GM12878 (cell line): ENCODE data around the gene FANCC. TPM values are rescaled to one million over a fixed set of nuclear protein-coding genes. Genes with fewer than 3 reads are reported as not detected.

Source experiments
- ATAC-seq: fragments of 200-7000 bp; cut with Tn5 transposase; 3 replicates; pipeline ENCODE4 v1.9.1; 2020; ENCODE audit warnings: mild to moderate bottlenecking, moderate library complexity
- BruUV-seq: library from RNA; stranded (reverse); fragments of 400-500 nt; replicated peaks from 2 replicates; lab custom pipeline; 2021; lab: Mats Ljungman, UMichigan
- CTCF ChIA-PET: fragments of 300-600 bp; sonication (Branson Sonifier 250); formaldehyde crosslinking; extraction: SDS; loops from one replicate; lab custom pipeline; 2021; ENCODE audit warnings: inconsistent platforms; lab: Yijun Ruan, JAX
- POLR2A ChIA-PET: fragments of 350-600 bp; formaldehyde crosslinking; extraction: SDS; loops from one replicate; lab custom pipeline; 2021; ENCODE audit warnings: inconsistent platforms; lab: Charles Lee
- RAD21 ChIA-PET: fragments of 300-600 bp; sonication (Branson Sonifier 250); formaldehyde crosslinking; loops from one replicate; lab custom pipeline; 2023; ENCODE audit warnings: antibody characterized with exemption; ENCODE audit not compliant: unreplicated experiment; lab: Charles Lee
- SMC1A ChIA-PET: fragments of 300-600 bp; sonication (Branson Sonifier 250); formaldehyde crosslinking; loops from one replicate; lab custom pipeline; 2023; ENCODE audit not compliant: unreplicated experiment, uncharacterized antibody; lab: Charles Lee
- DNase-seq: peaks from one replicate; pipeline ENCODE4 v3.0.0-alpha.2; 2011; ENCODE audit warnings: low read depth, low spot score
- FAIRE-seq: peaks from 3 replicates; lab custom pipeline; 2011; peaks lifted over from hg19 to GRCh38; lab: Jason Lieb, UNC
- H2AFZ ChIP-seq: 2 replicates; pipeline ENCODE4 v1.6.0; 2011; ENCODE audit warnings: low read depth, low read length, control low read depth; ENCODE audit not compliant: control insufficient read depth
- H3K27ac ChIP-seq: 2 replicates; pipeline ENCODE4 v1.5.1; 2011; ENCODE audit warnings: control low read depth; ENCODE audit not compliant: control insufficient read depth, insufficient read depth
- H3K27me3 ChIP-seq, 2 experiments: replicated peaks in 1 of 2; 2 replicates each; pipeline versions ENCODE4 v1.6.0 to v1.6.1; 2011; ENCODE audit warnings: low read length in 1 of 2; ENCODE audit not compliant: control insufficient read depth in 2 of 2, insufficient read depth in 2 of 2
- H3K36me3 ChIP-seq, 2 experiments: 2 replicates each; pipeline ENCODE4 v1.5.1; 2011; ENCODE audit warnings: low read length in 1 of 2; ENCODE audit not compliant: control insufficient read depth in 2 of 2, insufficient read depth in 2 of 2
- H3K4me1 ChIP-seq: 2 replicates; pipeline ENCODE4 v1.6.1; 2011; ENCODE audit warnings: mild to moderate bottlenecking, low read length, moderate library complexity, mixed read lengths; ENCODE audit not compliant: control insufficient read depth, insufficient read depth
- H3K4me2 ChIP-seq: 2 replicates; pipeline ENCODE4 v1.6.0; 2011; ENCODE audit warnings: control low read depth; ENCODE audit not compliant: control insufficient read depth, insufficient read depth
- H3K4me3 ChIP-seq: fragments of 200-600 bp; sonication (generic); 2 replicates; pipeline ENCODE4 v1.5.1; 2016
- H3K79me2 ChIP-seq: 2 replicates; pipeline ENCODE4 v1.6.0; 2011; ENCODE audit warnings: low read length; ENCODE audit not compliant: control insufficient read depth, insufficient read depth
- H3K9ac ChIP-seq: 2 replicates; pipeline ENCODE4 v1.8.0; 2011; ENCODE audit warnings: low read length, control low read depth, mixed read lengths; ENCODE audit not compliant: control insufficient read depth, insufficient read depth
- H3K9me3 ChIP-seq: replicated peaks from 3 replicates; pipeline ENCODE4 v1.5.1; 2011; ENCODE audit warnings: mild to moderate bottlenecking, low read length; ENCODE audit not compliant: control insufficient read depth, insufficient read depth
- H4K20me1 ChIP-seq: 2 replicates; pipeline ENCODE4 v1.6.0; 2011; ENCODE audit not compliant: control insufficient read depth, insufficient read depth
- BACH1 ChIP-seq: fragments of 450-650 bp; IDR thresholded peaks from 2 replicates; pipeline ENCODE4 v1.6.1; 2017; ENCODE audit warnings: mild to moderate bottlenecking, borderline replicate concordance
- CHD4 ChIP-seq: fragments of 200-600 bp; sonication (generic); IDR thresholded peaks from 2 replicates; pipeline ENCODE4 v1.6.1; 2016; ENCODE audit warnings: mild to moderate bottlenecking
- CREM ChIP-seq: IDR thresholded peaks from 2 replicates; pipeline ENCODE4 v1.6.1; 2014; ENCODE audit warnings: antibody characterized with exemption, low read depth
- JUND ChIP-seq: IDR thresholded peaks from 2 replicates; pipeline ENCODE4 v1.6.1; 2012; ENCODE audit warnings: low read depth, mild to moderate bottlenecking, low read length, improper control_type of control experiment, moderate library complexity
- MYC ChIP-seq: IDR thresholded peaks from 2 replicates; pipeline ENCODE4 v1.6.1; 2011; ENCODE audit warnings: mild to moderate bottlenecking, low read length, moderate library complexity, inconsistent platforms; ENCODE audit not compliant: insufficient read depth, insufficient replicate concordance, insufficient read length, severe bottlenecking
- NBN ChIP-seq: fragments of 450-650 bp; IDR thresholded peaks from 2 replicates; pipeline ENCODE4 v1.6.1; 2016
- NFXL1 ChIP-seq: fragments of 450-650 bp; IDR thresholded peaks from 2 replicates; pipeline ENCODE4 v1.6.1; 2017; ENCODE audit warnings: antibody characterized with exemption, mild to moderate bottlenecking, borderline replicate concordance
- SP1 ChIP-seq: IDR thresholded peaks from one replicate; pipeline ENCODE4 v1.6.1; 2011; ENCODE audit warnings: low read depth, low read length
- SREBF1 ChIP-seq: IDR thresholded peaks from 2 replicates; pipeline ENCODE4 v1.6.1; 2012; ENCODE audit warnings: mild to moderate bottlenecking, low read length
- STAT1 ChIP-seq: fragments of 450-650 bp; conservative IDR thresholded peaks from 2 replicates; pipeline ENCODE4 v1.6.1; 2014; ENCODE audit warnings: antibody characterized with exemption, mild to moderate bottlenecking
- TCF3 ChIP-seq: IDR thresholded peaks from 2 replicates; pipeline ENCODE4 v1.6.1; 2012; ENCODE audit warnings: low read depth, mild to moderate bottlenecking, low read length, borderline replicate concordance; ENCODE audit not compliant: insufficient read depth
- ZNF24 ChIP-seq: fragments of 450-650 bp; IDR thresholded peaks from 2 replicates; pipeline ENCODE4 v1.6.1; 2017; ENCODE audit warnings: antibody characterized with exemption, mild to moderate bottlenecking
- ZZZ3 ChIP-seq: IDR thresholded peaks from 2 replicates; pipeline ENCODE4 v1.6.1; 2011; ENCODE audit warnings: low read depth; ENCODE audit not compliant: control insufficient read depth, insufficient read length
- WGBS: methylation state at CpG from one replicate; pipeline ENCODE4 v1.1.6; 2016; ENCODE audit warnings: low lambda C conversion rate; ENCODE audit not compliant: insufficient replicate concordance, insufficient coverage; ENCODE audit errors: missing lambda C conversion rate; 5-methylcytosine and 5-hydroxymethylcytosine counted together
- in situ Hi-C: fragments of 300-500 bp; cut with MboI; formaldehyde crosslinking; loops from 9 replicates; pipeline ENCODE4 v1.14.3; 2018; ENCODE audit warnings: mixed read lengths
- intact Hi-C: fragments of 100-400 bp; cut with micrococcal nuclease; formaldehyde crosslinking; loops from one replicate; pipeline ENCODE4 v1.14.2; 2022; ENCODE audit not compliant: unreplicated experiment
- polyA plus RNA-seq, 11 experiments: library from polyadenylated mRNA; depleted of rRNA in 4 of 11; unstranded in 6 of 11; stranded (reverse) in 5 of 11; fragments of >200 nt; fragmentation: Nextera tagmentation in 4 of 11; fragmentation: Illumina TruSeq in 1 of 11; extraction: Ambion mirVana in 4 of 11; extraction: Trizol in 1 of 11; gene quantifications; 1 replicate in 1 of 11; 2 replicates in 10 of 11; pipeline versions ENCODE4 v1.2.1 to v1.2.3, GENCODE V29; 2011 to 2016; ENCODE audit warnings: inconsistent platforms in 2 of 11, missing spikeins in 2 of 11, low read depth in 1 of 11
- total RNA-seq, 4 experiments: library from RNA; depleted of rRNA in 3 of 4; stranded (reverse); fragments of >200 nt in 3 of 4; fragmentation: Illumina TruSeq in 1 of 4; extraction: Trizol in 1 of 4; gene quantifications; 2 replicates each; pipeline versions ENCODE4 v1.2.1 to v1.2.3, GENCODE V29; 2013 to 2021
- TF ChIP-seq, protein P1 (sequence below): IDR thresholded peaks from 2 replicates; pipeline ENCODE4 v1.6.1; 2011; ENCODE audit warnings: borderline replicate concordance, low read depth, mild to moderate bottlenecking, moderate library complexity, mixed read lengths, low read length; ENCODE audit not compliant: insufficient read depth; ENCODE audit errors: extremely low read length
- TF ChIP-seq, protein P2 (sequence below): IDR thresholded peaks from 2 replicates; pipeline ENCODE4 v1.6.1; 2011; ENCODE audit warnings: low read depth, mild to moderate bottlenecking, low read length, moderate library complexity, borderline replicate concordance; ENCODE audit errors: extremely low read depth

FANCC gene
- total and polyA plus RNA-seq, 10 of the 15 experiments (the other 5 are each of a cell fraction or from before 2014, with no cell fraction given), result 1.2 to 16.8 (median 10.5) TPM

DNA sequence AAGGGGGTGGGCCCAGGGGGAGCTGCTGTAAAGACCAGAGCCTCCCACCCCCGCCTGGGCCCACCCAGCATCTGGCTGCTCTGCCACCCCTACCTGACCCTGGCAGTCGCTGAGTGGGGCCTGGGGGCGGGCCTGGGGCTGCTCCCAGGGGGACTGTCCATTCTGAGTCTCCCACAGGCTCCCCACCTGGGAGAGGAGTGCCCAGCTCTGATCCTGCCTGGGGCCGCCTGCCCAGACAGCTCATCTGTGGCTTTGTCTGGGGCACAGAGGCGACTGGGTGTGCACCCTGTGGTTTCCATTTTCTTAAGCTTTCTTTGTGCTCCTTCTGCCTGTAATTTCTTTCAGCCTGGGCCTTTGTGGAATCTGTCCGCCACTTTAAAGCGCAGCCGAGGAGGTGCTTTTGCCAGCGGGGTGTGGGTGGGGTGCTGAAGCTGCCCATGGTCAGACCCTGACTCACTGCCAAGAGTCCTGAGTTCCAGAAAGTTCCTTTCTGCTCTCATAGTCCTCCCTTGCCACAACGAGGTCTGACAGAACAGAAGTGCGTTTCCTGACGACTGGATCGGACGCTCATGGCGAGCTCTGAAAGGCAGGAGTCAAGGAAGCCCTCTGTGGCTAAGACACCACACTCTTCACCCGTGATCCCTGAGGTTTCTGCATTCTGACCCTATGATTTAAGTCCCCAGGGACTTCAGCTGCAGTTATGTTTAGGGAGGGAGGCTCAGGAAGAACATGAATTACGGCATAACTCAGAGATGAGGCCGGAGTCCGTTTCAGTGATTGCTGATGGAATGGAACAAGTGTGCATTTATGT, 225.0 kb downstream of the FANCC start:
- ChIA-PET CTCF (interaction anchor here (1.1 to 1.4 kb wide), 4 partner anchors 35 to 309 kb away, joined by 3 to 5 read pairs (median 4); no protein-coding TSS in a partner anchor), RAD21 (no interaction called here), SMC1A (no interaction called here), POLR2A (no interaction called here)
- ATAC-seq (peak; percentile 63), FAIRE-seq (no peak), DNase-seq (no peak)
- Histone ChIP-seq H3K27ac (no peak overlapping the region), H3K4me1 (no peaks in the 10 kb centered on the region; the same call in 1 of the 2 replicates), H3K4me3 (no peak overlapping the region), H3K79me2 (no peaks in the 10 kb centered on the region), H3K36me3 (no peaks in the 10 kb centered on the region; a peak in 1 of 4 replicates), H4K20me1 (no peaks in the 10 kb centered on the region), H2AFZ (no peak overlapping the region), H3K27me3 (no peaks in the 10 kb centered on the region), H3K9ac (no peak overlapping the region), H3K9me3 (no peaks in the 10 kb centered on the region), H3K4me2 (no peak overlapping the region)
- no TSS peak for BruUV-seq
- 75% methylated on average over 16 of the region's 19 CpGs for WGBS
- intact Hi-C loops, result no loop called here
- in situ Hi-C loops, result no loop called here
- TF ChIP-seq STAT1, result no peak
- TF ChIP-seq CHD4, result no peak
- TF ChIP-seq ZZZ3, result no peak
- TF ChIP-seq SP1, result no peak
- TF ChIP-seq NFXL1, result no peak
- no peak for TF ChIP-seq ZNF24
- no peak for TF ChIP-seq NBN
- no peak for TF ChIP-seq SREBF1
- no peak for TF ChIP-seq BACH1
- TF ChIP-seq TCF3, result no peak
- TF ChIP-seq JUND, result no peak
- TF ChIP-seq MYC, result no peak
- TF ChIP-seq CREM, result no peak
- TF ChIP-seq, protein P1, sequence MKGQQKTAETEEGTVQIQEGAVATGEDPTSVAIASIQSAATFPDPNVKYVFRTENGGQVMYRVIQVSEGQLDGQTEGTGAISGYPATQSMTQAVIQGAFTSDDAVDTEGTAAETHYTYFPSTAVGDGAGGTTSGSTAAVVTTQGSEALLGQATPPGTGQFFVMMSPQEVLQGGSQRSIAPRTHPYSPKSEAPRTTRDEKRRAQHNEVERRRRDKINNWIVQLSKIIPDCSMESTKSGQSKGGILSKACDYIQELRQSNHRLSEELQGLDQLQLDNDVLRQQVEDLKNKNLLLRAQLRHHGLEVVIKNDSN, result no peak
- TF ChIP-seq, protein P2, sequence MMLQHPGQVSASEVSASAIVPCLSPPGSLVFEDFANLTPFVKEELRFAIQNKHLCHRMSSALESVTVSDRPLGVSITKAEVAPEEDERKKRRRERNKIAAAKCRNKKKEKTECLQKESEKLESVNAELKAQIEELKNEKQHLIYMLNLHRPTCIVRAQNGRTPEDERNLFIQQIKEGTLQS, result no peak
